UCSD-AML1 (cell line): ENCODE results near the gene SDC1.

Source experiments
- DNase-seq: peaks from one replicate; lab custom pipeline; 2025; ENCODE audit not compliant: unreplicated experiment; lab: John Stamatoyannopoulos, UW

Gene SDC1

DNA sequence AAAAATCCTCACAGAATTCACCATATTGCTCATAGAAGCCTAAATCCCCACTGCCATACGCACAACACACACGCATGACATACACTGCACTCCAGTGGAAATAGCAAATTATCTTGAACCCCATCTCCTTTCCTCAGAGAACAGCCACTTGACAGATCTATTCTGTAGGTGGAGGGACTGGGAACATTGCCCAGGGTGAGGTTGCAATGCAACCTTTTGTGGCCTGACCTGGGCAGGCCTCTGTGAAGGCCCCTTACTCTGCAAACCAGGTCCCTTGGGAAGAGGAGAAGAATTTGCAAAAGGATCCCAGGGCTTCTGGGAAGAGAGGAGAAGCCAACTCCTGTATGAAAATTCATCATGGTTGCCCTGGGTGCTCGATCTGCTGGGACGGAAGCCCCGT, 51.9 kb downstream of the SDC1 start:
- DNase-seq, result no peak

DNA sequence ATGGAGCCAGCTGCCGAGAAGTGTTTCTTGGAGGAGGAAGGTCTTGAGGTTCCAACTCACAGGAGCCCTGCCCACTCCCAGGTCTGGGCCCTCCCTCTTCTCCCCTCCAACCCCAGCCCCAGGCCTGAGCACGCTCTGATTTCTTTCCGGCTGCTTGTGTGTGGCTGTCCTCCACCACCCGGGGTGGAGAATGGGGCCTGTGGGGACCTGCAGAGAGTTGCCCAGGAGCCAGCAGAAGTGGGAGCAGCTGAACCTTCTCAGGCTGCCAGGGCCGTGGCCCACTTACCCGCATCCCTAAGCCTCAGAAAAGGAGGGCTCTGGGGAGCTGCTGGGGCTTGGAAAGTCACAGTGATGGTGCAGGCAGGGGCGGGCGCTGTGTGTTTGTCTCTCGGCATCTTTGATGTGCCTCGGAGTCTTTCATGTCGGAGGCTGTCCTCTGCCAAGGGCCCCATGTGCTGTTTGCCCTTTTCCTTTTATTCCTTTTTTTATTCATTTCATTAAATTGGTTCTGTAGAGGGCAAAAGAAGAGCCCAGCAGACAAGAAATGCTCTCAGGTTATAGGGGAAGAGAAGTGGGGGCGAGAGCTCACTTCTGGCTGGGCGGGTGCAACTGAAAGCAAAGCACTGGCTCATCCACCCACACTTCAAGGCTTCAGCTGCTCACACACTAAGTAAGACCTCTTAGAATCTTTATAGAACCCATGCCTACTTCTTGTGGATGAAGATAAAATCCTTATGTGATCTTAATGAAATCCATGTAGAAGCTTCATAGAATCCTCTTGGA, 52.5 kb downstream of the SDC1 start:
- DNase-seq, result no peak

DNA sequence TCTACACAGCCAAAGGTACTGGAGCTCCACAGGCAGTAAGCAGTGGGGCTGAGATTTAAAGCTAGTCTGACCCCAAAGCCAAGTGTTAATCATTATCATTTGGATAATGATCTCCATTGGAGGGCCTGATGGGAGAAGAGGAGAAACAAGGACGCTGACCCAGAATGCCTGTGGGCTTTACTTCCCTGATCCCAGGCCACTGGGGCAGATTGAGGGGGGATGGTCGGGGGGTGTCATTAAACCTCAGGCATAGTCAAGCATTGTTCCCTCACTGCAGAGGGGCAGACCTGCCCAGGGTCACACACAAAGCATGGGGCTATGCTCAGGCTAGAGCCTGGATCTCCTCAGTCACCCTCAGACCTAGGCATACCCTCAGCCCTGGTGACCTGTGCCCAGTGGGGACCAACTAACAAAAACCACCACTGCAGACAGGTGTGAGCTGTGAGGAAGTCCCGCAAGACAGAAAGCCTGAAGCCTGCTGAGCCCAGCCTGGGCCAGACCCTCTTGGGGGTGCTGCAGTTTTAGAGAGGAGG, 53.4 kb downstream of the SDC1 start:
- no peak for DNase-seq

DNA sequence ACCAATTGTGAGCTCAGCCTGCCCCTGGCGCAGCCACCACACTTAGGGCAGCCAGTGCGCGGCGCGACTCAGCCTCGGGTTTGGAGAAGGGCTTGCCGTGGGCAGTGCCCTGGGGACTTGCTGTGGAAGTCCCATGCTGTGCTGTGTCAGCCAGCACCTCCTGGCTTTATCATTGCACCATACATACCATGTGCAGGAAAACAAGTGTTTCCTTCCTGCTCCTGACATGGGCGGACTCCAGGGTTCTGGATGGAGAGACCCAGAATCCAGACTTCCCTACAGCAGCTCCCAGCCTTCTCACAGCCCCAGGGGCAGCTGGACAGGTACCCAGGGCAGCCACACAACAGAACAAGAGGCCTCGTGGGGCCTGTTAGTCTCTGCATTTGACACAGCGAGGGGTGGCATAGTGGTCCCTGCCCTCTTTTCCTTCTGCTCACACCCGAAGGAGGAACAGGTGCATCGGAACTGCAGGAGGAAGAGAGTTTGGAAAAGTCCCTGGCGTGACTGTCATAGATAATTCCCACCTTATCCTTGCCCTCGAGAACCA, 54.2 kb downstream of the SDC1 start:
- DNase-seq, result no peak

DNA sequence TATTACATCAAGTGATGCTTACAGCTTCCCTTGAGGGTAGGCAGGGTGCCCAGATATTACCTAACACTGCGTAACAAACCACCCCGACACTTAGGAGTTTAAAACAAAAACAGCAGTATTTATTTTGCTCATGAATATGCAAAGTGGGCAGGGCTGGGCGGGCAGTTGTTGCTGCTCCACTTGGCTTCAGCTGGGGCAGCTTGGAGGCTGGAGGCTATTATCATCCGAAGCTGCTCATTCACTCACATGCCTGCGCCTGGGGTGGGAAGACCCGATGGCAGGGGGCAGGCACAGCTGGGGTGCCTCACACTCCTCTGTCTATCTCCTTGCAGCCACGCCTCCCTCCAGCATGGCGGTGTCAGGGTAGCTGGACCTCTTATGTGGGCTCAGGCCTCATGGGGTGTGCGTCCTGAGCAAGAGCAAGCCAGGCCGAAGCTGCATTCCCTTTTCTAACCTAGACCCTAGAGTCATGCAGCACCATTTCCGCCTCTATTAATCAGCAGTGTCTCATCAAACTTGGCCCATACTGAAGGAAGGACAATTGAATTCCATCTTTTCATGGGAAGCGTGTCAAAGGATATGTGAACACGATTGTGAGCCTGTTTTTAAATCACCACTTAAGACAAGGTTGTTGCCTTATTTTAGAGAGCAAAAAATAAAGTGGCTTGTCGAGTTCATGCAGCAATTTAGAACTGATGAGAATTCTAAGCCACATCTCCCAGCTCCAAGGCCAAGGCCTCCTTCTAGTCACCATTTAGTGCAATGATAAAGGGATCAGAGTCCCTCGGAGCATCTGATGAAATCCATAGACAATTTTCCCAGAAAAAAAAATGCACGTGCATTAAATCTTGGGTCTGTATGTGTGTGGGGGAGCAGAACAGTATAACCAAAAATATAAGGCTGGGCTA, 54.9 kb downstream of the SDC1 start:
- DNase-seq, result no peak

DNA sequence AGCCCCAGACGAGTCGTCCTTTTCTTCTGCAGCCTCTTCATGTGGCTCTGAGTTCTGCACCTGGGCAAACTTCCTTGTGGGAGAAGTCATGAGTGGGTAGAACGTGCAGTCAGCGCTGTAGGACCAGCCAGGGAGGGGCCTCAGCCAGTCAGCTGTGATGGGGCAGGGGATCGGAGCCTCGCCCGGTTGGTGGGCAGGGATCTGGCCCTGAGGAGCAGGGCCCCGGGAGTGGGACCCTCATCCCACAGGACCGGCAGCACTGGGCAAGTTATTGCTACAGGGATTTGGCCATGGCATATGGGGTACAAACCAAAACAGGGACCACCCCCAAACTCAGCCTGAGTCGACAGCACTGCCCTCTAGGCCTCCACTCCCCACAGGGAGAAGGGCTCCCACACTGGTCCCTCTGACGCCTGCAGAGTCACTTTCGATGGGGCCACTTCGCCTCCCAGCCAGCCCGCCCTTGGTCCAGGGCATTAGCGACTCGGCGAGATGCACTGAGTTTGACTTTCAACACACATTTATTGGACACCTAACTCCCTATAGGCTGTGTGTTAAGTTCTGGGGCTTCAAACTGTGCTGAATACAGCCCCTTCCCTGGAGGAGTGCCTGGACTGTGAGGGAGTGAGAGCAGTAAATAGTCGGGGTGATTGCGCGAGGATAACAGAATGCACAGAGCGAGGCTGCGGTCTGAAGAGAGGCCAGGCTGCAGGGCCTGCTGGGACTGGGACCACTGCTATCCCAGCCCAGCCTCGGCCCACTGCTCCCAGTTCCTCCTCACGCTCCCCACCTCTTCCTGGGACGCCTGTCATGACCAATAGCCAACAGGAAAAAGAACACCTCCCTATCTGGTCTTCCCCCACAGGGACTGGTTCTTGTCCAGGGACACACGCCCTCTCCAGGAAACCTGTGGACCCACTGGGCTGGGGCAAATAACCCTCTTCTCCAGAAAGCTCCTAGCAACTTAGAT, 55.9 kb downstream of the SDC1 start:
- DNase-seq, result no peak

DNA sequence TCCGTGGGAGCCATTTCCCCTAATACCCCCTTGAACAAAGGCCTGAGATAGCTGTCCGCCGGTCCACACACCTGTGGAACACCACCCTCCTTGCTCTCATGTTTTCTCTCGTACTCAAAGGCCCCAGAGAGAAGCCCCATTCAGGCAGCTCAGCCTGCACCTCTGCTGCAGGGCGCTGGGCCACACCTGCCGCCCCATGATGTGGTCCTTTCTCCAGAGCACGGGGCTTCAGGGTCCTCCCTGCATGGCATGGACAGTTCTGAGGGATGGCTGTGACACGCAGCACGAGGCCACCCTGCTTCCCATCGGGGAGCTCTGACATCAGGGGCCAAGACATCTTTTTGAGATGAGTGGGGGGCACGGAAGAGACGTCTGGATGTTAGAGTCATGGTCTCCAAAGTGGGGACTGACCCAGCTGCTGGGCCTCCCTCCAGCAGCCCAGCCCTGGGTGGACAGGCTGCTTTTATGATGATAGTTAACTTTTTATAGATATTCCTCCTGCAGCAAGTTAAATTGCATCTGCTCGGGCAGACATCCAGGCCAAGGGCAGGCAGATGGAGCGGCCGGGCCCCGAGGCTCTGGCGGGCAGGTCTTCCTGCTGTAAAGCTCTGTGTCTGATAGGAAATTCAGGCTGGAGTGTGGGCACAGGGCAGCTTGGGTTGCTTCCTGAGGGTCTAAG, 56.7 kb downstream of the SDC1 start:
- no peak for DNase-seq

DNA sequence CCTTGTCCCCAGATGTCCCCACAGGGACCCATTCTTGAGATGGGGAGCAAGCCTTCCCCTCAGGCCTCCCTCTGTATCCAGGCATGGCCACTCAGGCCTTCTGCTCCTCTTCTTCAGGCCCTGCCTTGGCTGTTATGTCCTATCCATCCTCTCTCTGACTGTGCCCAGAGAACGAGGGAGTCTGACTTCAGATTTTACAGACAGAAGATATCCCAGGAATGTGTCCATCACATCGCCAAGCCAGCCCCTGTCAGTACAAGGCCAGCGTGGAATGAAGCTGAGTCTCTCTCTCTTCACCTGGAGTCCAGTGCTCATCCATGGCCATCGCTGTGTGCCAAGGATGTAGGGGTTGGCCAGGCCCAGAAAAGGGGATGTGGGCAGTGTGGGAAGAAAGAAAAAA, 57.6 kb downstream of the SDC1 start:
- no peak for DNase-seq

DNA sequence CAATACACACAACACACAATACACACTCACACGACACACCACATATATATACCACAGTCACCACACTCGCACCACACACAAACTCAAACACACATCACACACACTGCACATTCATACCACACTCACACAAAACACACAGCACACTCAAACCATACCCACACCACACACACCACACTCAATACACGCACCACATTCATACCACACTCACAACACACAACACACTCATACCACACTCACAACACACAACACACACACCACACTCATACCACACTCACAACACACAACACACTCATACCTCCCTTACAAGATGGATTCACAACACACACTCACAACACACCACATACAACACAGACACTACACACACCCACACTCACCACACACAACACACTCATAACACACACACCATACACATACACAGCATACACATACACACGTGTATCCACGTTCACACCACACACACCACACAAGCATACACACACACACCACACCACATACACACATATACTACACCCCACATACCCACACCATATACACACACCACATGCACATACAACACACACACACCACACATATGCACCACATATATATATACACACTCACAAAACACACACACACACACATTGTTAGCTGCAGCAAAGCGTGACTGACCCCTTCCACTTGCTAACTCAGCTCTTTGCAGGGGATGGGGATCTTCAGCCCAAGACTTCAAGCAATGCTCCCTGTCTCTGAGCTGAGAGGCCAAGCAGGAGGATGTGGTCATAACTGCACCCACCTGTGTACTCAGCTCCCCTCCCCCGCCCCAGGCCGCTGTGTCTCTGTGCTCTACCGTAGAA, 59.0 kb downstream of the SDC1 start:
- DNase-seq, result no peak

DNA sequence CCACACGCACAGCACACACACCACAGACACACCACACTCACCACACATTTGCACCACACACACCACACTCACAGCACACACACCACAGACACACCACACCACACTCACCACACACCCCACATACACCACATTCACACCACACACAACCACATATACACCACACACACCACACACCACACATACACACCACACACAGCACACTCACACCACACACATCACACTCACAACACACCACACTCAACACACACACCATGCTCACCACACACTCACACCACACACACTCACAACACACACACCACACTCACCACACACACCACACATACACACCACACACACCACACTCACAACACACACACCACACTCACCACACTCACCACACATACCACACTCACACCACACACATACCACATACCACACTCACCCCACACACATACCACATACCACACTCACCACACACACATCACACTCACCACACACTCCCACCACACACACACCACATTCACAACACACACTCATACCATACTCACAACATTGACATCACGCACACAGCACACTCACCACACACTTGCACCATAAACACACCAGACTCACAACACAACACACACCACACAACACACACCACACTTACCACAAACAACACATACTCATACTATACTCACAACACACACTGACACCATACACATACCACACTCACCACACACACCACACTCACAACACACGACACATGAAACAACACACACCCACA, 60.0 kb downstream of the SDC1 start:
- DNase-seq, result no peak

DNA sequence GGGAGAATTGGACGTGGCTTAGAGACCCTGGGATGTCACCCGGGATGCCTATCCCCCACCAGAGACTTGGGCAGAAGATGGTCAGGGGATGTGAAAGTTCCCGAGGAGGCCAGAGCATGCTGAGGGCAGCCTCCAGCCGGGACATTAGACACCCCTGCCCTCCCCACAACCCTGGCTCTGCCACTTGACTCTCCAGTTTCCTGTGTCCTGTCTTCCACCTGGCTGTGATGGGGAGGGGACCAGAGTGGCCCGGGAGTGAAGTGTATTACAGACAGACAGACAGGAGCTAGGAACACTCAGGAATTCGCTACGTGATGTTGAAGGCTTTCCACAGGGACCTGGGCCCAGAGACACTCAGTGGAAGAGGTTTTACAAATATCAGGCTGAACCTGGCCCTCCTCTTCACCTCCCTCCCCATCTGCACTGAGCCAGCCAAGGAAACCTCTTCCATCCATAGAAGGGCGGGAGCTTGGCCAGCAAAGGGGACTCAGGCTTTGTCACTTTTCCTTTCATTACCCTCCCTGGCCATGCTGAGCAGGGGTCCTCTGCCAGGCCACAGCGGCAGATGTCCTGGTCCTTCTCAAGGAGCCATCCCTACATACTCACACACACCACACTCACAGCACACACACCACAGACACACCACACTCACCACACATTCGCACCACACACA, 60.7 kb downstream of the SDC1 start:
- no peak for DNase-seq

DNA sequence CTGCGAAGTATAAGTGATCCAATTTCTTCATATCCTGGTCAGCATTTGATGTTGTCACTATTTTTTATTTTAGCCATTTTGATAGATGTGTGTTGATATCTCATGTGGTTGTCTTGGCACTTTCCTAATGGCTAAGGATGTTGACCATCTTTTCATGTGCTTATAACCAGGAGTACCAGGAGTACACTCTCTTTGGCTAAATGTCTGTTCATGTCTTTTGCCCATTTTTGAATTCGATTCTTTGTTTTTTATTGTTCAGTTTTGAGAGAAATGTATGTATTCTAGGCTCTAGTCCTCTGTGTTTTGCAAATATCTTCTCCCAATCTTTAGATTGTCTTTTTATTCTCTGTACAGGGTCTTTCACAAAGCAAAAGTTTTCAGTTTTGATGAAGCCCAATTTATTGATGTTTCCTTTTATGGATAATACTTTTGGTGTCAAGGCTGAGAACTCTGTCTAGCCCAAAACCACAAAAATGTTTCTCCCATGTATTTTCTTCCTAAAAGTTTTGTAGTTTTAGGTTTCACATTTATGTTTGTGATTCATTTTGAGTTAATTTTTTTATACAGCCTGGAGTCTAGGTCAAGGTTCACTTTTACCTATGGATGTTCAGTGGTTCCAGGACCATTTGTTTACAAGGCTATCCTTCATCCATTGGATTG, 65.4 kb downstream of the SDC1 start:
- DNase-seq, result no peak

DNA sequence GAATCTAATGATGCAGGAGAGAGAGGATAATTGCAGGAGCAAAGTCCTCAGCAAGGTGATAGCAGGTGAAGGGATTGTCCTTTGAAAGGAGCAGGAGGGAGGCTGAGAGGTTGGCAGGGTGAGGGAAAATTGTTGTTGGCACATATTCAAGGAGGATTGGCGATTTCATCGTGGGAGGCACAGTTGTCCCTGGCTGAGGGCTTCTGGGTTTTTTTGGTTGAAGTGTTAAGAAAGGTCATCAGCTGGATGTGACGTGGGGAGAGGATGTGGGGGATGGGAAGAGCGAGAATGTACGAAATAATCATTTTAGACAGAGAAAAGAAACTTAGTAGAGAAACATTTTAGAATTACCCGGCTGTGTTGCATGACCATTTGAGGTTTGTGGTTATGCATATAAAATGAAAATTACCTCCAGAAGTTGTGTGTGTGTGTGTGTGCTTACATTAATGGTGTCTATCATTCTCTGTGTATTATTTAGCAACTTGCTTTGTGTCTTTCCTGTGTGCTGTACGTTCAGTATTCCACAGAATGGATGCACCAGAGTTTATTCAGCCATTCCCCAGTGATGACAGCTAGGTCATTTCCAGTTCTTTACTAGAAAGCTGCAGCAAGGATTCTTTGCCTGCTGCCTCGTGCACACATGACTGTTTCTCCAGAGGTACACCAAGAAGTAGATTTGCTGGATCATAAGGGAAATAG, 67.6 kb downstream of the SDC1 start:
- DNase-seq, result no peak

DNA sequence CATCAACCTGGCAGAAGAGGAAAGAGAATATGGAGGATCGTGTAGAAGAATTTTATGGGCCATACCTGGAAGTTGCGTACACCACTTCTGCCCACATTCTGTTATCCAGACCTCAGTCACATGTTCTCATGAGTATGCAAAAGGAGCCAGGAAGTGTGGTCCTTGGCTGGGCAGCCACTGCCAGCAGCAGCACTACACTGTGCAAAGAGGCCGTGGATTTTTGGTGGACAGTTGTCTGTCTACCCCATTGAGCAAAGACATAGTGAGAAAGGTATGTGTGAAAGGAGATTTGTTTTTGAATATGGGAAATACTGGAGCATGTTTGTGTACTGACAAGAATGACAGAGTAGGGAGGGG, 68.1 kb downstream of the SDC1 start:
- no peak for DNase-seq

DNA sequence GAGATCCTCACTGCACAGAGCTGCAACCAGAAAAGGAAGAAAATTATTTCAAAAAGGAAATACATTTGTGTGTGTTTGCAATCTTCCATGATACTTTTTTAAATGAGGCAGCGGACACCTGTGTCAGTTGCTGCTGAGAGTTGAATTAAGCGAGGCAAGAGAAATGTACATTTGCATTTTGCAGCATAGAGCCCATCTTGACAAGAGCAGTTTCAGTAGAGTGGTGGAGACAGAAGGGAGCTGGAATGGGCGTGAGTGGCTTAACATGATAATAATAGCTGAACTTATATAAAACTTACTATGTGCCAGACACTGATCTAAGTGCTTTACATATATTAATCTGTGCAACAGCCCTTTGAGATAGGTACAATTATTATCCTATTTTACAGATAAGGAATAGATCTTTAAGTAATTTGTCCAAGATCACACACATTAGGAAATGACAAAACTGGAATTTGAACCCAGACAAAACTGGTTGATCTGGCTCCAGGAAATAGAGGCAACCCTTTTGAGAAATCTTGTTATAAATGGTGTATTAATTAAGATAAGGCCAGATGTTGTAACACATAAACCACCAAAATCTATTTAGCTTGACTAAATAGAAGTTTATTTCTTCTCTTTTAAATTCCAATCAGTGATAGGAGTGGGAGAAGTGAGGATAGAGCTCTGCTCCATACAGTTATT, 68.7 kb downstream of the SDC1 start:
- no peak for DNase-seq

DNA sequence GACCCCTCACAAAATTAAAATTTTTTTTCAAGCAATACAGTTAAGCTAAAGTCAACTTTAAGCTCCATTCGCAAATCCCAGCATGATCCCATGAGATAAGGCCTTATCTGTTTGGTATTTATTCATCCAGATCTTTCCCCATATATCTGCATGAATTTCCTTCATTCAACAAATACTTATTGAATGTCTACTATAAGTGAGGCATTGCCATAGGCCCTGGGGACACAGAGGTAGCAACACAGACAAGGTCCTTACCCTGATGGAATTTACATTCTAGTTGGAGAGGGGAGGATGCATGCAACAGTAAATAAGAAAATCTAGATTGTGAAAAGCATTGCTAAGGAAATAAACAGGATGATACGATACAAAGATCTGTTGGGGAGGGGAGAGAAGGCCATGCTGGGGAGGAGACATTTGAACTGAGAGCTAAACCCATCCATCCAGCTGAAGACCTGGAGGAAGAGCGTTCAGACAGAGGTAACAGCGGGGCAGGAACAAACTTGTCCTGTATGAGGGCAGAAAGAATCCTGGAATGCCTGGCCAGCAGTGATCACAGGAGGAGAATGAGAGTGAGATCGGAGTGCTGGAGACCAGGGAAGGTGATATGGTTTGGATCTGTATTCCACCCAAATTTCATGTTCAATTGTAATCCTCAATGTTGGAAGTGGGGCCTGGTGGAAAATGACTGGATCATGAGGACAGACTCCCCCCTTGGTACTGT, 71.6 kb downstream of the SDC1 start:
- DNase-seq, result no peak
